ENCODE data around the gene SFXN3. TPM values are rescaled to one million over a fixed set of nuclear protein-coding genes. Genes with fewer than 3 reads are reported as not detected.

The SFXN3 gene
- total RNA-seq, 3 donors from 2014 or later (not counting 1 experiment from before 2014, with no cell fraction given): 59.7 to 74.5 (median 68.9) TPM

DNA sequence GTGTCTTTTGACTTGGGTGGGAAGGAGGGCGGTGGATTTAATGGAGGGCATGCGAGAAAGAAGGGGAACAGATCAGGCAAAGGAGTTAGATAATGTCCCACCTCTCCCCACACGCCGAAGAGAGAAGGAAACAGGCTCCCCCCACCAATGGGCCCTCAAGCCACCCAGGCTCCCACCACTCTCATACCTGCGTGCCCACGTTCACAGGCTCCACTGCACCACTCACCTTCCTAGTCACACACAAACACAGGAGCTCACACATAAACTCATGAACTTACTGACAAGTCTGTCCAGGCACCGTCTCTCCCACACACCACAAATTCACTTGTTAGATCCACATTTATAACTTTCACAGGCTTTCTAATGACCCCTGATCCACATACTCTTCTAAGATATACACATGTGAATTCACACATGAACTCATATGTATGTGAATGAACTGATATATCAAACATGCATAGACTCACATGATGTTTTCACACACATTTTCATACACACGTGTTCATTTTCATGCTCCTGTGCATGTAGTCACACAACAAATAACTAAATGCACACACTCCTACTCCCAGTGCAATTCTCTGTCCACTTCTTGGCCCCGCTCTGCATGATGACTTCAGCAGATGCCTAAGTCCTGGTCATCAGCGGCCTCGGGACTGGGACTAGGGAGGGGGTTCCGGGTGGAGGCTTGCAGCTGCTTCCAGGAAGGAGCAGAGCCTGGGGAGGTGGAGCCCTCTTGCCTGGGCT, 29.9 kb upstream of the SFXN3 start:
- H3K27me3 ChIP-seq (ENCODE audit: control insufficient read depth, insufficient read depth, low read length): no peaks in the 10 kb centered on the region
- Mint-ChIP-seq H3K4me3 (peak overlapping the region; percentile 79), H3K27ac (peak overlapping the region; percentile 24 to 71), H3K27me3 (ENCODE audit: low read depth in 2 of 2) (peaks cover 0 to 4% of the 10 kb centered on the region in 2 donors), H3K9me3 (no peaks in the 10 kb centered on the region), H3K36me3 (no peaks in the 10 kb centered on the region), H3K4me1 (peaks cover 14 to 34% of the 10 kb centered on the region in 2 donors)
- no peak for ATAC-seq
- H3K4me3 ChIP-seq (ENCODE audit: low read length): no peak overlapping the region
- DNase-seq: no peak
- intact Hi-C loops (cut with micrococcal nuclease): no loop called here
- H3K27ac ChIP-seq (ENCODE audit: low read length): no peak overlapping the region
- TF ChIP-seq, protein P1, sequence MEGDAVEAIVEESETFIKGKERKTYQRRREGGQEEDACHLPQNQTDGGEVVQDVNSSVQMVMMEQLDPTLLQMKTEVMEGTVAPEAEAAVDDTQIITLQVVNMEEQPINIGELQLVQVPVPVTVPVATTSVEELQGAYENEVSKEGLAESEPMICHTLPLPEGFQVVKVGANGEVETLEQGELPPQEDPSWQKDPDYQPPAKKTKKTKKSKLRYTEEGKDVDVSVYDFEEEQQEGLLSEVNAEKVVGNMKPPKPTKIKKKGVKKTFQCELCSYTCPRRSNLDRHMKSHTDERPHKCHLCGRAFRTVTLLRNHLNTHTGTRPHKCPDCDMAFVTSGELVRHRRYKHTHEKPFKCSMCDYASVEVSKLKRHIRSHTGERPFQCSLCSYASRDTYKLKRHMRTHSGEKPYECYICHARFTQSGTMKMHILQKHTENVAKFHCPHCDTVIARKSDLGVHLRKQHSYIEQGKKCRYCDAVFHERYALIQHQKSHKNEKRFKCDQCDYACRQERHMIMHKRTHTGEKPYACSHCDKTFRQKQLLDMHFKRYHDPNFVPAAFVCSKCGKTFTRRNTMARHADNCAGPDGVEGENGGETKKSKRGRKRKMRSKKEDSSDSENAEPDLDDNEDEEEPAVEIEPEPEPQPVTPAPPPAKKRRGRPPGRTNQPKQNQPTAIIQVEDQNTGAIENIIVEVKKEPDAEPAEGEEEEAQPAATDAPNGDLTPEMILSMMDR (IDR thresholded peaks at IDR 0.05): no peak
- H3K4me1 ChIP-seq (ENCODE audit: control insufficient read depth, insufficient read depth, low read length): peaks cover 35% of the 10 kb centered on the region
- H3K9me3 ChIP-seq (ENCODE audit: control insufficient read depth, insufficient read depth, low read length): no peaks in the 10 kb centered on the region
- H3K36me3 ChIP-seq (ENCODE audit: control insufficient read depth, insufficient read depth, low read length): peaks cover 2% of the 10 kb centered on the region
- 64% methylated on average over 12 of the region's 12 CpGs for WGBS (ENCODE audit: insufficient coverage)

DNA sequence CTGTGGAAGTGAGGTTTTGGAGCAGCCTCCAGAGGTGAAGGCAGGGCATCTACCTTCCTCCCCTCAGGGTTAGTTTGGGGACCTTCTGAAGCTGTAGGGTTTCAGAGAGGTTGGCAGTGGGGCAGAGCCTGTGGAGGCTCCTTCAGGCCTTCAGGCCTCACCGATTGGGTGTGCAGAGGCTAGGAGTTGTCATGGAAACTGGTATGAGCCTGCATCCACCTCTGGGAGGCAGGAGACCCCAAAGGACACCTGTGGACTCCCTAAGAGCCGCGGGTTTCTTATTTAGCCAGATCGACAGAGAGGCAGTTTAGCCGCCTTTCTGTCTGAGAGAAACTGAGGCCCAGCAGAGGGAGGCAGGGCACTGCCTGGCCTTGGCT, 29.4 kb upstream of the SFXN3 start:
- peaks cover 2% of the 10 kb centered on the region for H3K36me3 ChIP-seq (ENCODE audit: control insufficient read depth, insufficient read depth, low read length)
- 80% methylated on average over 5 of the region's 5 CpGs for WGBS (ENCODE audit: insufficient coverage)

DNA sequence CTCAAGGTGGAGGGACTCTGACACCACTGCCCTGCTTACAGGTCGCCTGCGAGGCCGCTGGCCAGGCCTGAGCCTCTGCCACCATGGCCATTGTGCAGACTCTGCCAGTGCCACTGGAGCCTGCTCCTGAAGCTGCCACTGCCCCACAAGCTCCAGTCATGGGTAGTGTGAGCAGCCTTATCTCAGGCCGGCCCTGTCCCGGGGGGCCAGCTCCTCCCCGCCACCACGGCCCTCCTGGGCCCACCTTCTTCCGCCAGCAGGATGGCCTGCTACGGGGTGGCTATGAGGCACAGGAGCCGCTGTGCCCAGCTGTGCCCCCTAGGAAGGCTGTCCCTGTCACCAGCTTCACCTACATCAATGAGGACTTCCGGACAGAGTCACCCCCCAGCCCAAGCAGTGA, 28.6 kb upstream of the SFXN3 start:
- intact Hi-C loops (cut with micrococcal nuclease): no loop called here
- H3K27ac ChIP-seq (ENCODE audit: low read length): no peak overlapping the region
- no peaks in the 10 kb centered on the region for H3K9me3 ChIP-seq (ENCODE audit: control insufficient read depth, insufficient read depth, low read length)
- no peak overlapping the region for H3K4me3 Mint-ChIP-seq
- ATAC-seq (no peak), DNase-seq (no peak)
- TF ChIP-seq, protein P1 (IDR thresholded peaks at IDR 0.05): no peak
- peaks cover 0 to 4% of the 10 kb centered on the region in 2 donors for H3K27me3 Mint-ChIP-seq (ENCODE audit: low read depth in 2 of 2)
- peaks cover 4% of the 10 kb centered on the region for H3K36me3 ChIP-seq (ENCODE audit: control insufficient read depth, insufficient read depth, low read length)
- 90% methylated on average over 11 of the region's 11 CpGs for WGBS (ENCODE audit: insufficient coverage)
- H3K27me3 ChIP-seq (ENCODE audit: control insufficient read depth, insufficient read depth, low read length): no peaks in the 10 kb centered on the region
- no peaks in the 10 kb centered on the region for H3K9me3 Mint-ChIP-seq
- H3K27ac Mint-ChIP-seq: no peak overlapping the region
- no peaks in the 10 kb centered on the region for H3K36me3 Mint-ChIP-seq
- H3K4me1 Mint-ChIP-seq: peaks cover 14 to 23% of the 10 kb centered on the region in 2 donors
- H3K4me3 ChIP-seq (ENCODE audit: low read length): no peak overlapping the region
- peaks cover 27% of the 10 kb centered on the region for H3K4me1 ChIP-seq (ENCODE audit: control insufficient read depth, insufficient read depth, low read length)

More for the DNA sequence above, 29.4 kb upstream of the SFXN3 start:
- Histone ChIP-seq H3K4me1 (ENCODE audit: control insufficient read depth, insufficient read depth, low read length) (peaks cover 29% of the 10 kb centered on the region), H3K4me3 (ENCODE audit: low read length) (no peak overlapping the region), H3K9me3 (ENCODE audit: control insufficient read depth, insufficient read depth, low read length) (no peaks in the 10 kb centered on the region), H3K27me3 (ENCODE audit: control insufficient read depth, insufficient read depth, low read length) (no peaks in the 10 kb centered on the region), H3K27ac (ENCODE audit: low read length) (no peak overlapping the region)
- H3K9me3 Mint-ChIP-seq: no peaks in the 10 kb centered on the region
- ATAC-seq (no peak), DNase-seq (no peak)
- TF ChIP-seq, protein P1 (IDR thresholded peaks at IDR 0.05): no peak
- peak overlapping the region; percentile 79 for H3K4me3 Mint-ChIP-seq
- intact Hi-C loops (cut with micrococcal nuclease): no loop called here
- no peaks in the 10 kb centered on the region for H3K36me3 Mint-ChIP-seq
- H3K27me3 Mint-ChIP-seq (ENCODE audit: low read depth in 2 of 2): peaks cover 0 to 4% of the 10 kb centered on the region in 2 donors
- H3K27ac Mint-ChIP-seq: no peak overlapping the region
- H3K4me1 Mint-ChIP-seq: peaks cover 14 to 28% of the 10 kb centered on the region in 2 donors
